IPS-11a (cell line): ENCODE results near the gene SCP2.

Source experiments
- H3K4me3 ChIP-seq: one replicate; pipeline ENCODE4 v1.5.1; 2013; ENCODE audit warnings: low read depth, low read length, control low read depth

Gene SCP2

DNA sequence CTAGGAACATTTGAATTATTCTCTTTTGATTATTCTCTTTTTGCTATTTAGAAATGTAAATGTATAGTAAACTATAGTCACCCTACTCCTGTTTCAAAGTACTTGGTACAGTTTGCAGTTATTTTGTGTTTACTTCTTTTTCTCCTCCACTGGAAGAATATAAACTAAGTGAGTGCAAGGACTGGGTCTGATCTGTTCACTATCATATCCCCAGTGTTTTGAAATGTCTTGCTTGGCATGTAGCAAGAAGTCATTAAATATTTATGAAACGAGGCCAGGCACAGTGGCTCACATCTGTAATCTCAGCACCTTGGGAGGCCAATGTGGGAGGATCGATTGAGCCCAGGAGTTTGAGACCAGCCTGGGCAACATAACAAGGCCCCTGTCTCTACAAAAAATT, 99.2 kb downstream of the SCP2 start:
- H3K4me3 ChIP-seq = no peak overlapping the region

DNA sequence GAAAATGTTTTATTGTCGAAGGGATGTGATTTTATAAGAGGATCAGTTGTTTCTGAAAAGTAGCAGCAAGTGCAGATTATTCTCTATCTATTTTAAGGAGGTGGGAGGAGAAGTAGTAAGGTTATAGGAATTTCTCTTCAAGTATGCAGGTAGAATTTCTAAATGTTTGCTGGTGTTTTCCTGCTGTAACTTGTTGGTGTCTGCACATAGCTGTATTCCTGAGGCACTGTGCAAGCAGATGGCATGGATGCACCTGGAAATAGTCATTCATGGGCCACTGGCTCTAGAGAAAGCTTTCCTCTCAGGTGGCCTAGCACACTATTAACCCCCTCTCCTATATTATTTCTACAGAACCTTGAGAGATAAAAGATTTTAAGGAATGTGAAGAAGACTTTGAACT, 104.7 kb downstream of the SCP2 start:
- no peak overlapping the region for H3K4me3 ChIP-seq

DNA sequence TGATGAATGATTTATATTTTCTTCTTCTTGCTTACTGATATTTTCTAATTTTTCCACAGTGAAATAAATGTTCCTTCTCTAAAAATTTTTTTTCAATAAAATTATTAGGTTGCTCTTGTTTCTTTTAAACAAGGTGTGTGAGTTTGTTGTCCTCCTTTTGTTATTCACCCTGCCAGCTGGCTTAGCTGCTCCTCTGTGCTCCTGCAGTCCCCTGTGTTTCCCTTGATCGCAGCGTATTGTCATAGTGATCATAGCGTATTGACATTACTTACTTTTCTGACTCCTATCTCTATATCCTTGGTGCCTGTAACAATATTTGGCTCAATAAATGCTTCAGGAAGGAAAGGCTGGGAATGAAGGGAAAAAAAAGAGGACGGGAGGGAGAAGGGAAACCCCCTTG, 110.1 kb downstream of the SCP2 start:
- H3K4me3 ChIP-seq = no peak overlapping the region

DNA sequence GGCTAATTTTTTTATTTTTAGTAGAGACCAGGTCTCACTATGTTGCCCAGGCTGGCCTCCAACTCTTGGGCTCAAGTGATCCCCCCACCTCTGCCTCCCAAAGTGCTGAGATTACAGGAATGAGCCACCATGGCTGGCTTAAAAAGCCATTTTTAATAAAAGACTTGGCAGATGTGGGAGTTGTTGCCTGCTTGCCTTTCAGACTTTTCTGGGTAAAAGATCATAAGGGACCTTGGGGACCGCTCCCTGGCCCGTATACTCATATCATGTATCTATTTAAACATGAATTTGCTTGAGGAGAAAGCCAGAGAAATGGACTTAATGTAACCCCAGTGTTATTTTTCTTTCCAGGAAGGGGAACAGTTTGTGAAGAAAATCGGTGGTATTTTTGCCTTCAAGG, 111.5 kb downstream of the SCP2 start:
- H3K4me3 ChIP-seq = no peak overlapping the region

DNA sequence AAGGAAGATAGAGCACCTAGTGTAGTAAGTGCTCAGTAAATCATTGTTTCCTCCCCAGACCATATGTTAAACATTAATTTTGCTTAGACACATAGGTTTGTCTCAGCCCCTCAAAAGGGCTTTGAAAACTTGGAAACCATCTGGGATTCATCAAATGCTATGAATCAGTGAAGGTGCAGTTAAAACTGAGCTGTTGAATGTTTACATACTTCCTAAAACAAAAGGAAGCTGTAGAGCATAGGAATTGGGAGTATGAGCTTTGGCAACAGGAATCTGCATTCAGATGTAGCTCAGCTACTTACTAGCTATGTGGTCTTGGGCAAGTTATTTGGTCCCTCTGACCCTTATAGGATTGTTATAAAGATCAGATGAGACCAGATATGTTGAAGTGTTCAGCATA, 116.2 kb downstream of the SCP2 start:
- no peak overlapping the region for H3K4me3 ChIP-seq

DNA sequence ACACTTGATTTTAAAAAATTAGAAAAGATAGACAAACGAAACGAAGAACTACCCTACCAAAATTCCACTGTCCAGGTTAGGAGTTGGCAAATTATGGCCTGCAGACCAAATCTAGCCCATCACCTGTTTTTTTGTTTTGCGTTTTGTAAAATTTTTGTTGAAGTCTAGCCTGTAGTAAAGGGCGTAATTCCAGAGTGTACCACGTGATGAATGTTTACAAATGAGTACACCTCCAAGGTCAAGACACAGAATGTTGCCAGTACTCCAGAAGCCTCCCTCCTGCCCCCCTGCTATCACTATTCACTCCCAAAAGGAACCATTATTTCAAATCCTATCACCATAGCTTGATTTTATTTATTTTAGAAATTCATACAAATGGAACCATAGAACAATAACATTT, 117.8 kb downstream of the SCP2 start:
- H3K4me3 ChIP-seq = no peak overlapping the region

DNA sequence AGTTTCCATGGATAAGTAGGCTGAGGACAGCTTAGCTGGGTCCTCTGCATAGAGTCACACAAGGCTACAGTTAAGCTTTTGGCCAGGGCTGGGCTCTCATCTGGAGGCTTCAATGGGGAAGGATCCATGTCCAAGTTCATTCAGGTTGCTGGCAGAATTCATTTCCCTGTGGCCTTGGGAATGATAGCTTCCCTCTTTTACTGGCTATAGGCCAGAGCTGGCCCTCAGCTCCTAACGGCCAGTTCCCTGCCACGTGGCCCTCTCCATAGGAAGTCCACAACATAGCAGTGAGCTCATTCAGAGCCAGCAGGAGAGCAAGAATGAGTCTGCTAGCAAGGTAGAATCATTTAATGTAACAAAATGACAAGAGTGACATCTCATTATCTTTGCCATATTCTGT, 119.9 kb downstream of the SCP2 start:
- H3K4me3 ChIP-seq = no peak overlapping the region

DNA sequence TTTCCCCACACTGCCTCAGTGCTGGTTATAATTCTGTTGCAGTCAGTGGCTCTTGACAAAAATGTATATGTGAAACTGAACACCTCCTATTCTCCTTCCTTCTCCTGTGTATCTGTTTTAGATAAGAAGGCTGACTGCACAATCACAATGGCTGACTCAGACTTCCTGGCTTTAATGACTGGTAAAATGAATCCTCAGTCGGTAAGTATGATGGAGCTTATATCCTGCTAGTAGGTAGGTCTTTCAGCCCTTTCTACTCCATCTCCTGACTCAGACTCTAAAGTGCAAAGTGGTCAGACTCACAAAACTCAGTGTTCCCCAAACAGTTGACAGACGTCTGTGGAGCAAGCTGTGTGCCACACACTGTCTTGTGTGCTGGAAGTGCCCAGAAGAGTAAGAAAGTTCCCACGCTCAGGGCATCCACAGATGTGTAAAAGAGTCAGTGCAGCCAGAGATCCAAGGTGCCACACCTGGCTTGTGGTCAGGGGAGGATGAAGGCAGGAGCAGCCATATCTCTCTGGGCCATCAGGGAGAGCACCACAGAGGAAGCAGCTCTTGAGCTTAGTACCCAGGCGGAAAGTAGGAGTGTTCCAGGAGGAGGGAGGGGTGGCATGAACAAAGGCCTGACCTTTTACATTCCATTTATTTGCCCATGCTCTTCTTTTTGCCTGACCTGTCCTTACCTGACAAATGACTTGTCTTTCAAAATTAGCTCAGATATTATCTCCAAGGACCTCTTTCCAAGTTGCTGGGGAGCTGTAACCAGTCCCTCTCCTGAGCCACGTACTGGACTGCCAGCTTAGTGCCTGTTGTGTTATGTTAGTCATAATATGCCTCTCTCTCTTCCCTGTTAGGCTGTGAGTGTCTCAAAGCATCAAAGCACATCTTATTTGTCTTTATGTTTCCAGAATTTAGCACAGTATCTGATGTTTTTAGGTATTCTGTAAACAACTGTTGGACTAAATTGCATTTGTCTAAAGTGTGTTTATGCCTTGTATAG, 121.0 kb downstream of the SCP2 start:
- H3K4me3 ChIP-seq = no peak overlapping the region

DNA sequence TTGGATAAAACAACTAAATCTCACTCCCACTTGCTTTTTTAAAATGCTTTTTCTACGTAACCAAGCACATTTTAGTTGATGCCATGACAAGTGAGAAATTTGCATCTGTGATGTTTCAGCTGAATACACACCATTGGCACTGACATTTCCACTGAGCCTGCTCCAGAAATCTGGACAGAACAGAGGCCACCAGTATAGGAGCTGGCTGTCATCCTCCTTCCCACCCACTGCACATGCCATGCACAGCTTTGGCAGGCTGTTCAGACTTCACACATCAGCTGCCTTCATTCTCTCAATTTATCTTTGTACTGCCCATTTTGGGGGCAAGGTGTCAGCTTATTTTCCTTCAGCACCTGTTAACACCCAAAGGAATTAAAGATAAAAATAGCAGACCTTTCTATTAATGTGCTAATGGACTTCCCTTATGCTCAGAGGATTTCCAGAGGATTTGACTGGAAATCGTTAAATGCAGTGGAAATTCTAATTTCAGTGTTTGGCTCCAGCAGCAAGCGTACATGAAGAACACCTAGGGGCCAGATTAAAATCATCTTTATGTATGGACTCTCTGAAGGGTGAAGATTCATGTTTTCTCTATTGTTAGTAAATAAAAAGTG, 122.0 kb downstream of the SCP2 start:
- H3K4me3 ChIP-seq = no peak overlapping the region

DNA sequence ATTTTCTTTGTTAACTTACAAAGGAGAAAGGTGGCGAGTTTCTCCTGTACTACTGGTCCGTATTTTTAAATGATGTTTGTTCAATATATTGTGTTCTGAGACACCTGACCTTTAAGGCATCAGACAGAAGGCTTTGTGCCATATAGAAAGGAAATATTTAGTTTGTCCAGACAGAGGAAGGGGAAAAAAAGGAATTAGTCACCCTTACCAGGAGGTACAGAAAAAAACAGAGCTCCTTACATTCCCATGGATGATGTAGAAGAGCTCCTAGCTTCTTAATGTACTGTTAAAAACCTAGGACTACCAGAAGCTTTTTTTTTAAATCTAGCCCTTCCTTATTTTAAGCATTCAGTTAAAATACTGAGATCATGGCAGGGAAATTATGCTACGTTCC, 122.5 kb downstream of the SCP2 start:
- no peak overlapping the region for H3K4me3 ChIP-seq

DNA sequence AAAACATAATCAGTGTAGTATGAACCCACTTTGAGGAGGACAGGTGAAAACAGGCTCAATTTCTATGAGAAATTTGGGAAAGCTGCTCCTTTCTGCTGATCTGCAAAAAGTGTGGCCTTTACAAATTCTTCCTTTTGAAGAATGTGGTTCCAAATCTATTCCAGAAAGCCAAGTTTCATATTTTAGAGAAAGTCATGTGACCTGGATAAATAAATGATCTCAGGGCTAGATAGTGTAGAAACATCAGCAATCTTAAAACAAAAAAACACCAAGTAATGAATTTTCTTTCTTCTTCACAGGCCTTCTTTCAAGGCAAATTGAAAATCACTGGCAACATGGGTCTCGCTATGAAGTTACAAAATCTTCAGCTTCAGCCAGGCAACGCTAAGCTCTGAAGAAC, 123.2 kb downstream of the SCP2 start:
- H3K4me3 ChIP-seq = no peak overlapping the region

DNA sequence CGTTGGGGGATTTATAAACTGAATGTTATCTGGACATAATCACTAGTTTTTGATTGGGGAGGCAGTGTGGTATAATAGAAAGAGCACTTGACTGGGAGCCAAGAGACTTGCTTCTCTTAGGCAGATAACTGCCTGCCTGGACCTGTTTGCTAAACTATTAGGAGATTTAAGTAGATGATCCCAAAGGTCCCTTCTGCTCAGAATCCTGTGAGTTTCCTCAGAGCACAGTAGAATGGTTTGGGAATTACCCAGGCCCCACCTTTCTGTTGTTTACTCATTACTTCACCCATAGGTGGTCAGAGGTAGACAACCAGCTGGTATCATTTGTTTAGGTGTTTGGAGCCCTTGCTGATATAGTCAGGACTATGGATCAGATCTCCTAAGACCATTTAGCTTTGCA, 124.6 kb downstream of the SCP2 start:
- H3K4me3 ChIP-seq = no peak overlapping the region

DNA sequence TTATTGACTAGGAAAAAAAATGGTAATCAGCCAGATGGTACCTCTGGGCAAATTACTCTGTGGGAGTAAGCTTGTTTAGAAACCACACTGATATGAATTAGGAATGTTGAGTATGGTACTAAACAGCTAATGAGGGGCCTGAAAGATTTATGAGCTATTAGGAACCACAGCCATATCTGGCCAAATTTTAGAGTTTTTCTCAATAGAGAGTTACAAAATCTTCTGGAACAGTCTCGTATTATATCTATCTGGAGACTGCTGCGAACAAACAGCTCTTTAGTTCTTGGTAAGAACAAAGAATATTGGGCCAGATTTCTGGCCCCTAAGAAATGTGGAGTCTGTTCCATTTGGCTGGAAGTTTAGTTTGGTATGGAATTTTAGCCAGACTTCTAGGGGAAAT, 130.1 kb downstream of the SCP2 start:
- H3K4me3 ChIP-seq = no peak overlapping the region

DNA sequence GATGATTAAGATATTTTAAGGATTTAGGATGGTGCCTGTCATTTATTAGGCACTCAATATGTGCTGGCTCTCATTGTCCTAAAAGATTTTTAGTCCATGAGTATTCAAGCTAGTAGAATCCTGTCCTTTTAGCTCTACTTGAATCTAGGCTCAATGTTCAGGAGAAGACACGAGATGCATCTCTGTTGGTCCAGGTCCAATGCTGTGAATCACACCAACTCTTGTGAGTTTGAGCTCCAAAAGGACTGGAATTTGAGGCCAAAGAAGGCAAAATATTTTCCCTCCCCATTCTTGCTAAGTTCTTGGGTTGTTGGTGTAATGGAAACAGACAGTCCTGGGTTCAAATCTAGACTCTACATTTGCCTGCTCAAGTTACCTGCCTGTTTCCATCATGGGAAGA, 133.5 kb downstream of the SCP2 start:
- H3K4me3 ChIP-seq = no peak overlapping the region

DNA sequence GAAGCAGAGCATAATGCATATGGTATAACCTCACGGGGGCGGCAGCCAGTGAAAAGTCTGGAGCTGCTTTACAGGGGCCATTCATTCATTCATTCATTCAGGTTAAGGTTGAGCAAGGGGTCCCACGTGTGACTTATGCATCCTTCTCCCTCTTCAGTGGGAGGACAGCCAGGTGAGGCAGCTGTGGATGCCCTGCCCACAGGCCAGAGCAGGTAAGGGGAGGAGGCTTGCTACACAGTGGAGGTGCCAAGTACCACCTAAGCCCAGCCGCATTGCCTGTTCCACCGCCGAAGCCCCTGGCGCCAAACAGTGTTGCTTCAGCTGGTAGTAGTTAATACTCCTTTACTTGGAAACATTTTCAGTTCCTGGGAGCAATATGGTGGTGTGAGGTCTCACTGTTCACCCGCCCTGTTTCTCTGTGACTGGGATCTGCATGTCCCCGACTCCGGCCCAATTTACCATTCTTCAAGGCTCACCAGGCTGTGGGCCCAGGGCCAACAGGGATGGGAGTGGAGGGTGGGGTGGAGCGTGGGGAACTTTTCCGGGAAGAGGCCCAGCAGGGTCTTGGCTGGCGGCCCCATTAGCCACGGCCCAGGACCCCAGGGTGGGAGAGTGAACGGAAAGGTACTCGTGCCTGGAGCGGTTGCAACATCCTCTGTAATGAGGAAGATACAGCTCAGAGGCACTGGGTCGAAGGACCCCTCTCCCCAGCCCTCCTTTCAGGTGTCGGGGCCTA, 134.2 kb downstream of the SCP2 start:
- H3K4me3 ChIP-seq = no peak overlapping the region

DNA sequence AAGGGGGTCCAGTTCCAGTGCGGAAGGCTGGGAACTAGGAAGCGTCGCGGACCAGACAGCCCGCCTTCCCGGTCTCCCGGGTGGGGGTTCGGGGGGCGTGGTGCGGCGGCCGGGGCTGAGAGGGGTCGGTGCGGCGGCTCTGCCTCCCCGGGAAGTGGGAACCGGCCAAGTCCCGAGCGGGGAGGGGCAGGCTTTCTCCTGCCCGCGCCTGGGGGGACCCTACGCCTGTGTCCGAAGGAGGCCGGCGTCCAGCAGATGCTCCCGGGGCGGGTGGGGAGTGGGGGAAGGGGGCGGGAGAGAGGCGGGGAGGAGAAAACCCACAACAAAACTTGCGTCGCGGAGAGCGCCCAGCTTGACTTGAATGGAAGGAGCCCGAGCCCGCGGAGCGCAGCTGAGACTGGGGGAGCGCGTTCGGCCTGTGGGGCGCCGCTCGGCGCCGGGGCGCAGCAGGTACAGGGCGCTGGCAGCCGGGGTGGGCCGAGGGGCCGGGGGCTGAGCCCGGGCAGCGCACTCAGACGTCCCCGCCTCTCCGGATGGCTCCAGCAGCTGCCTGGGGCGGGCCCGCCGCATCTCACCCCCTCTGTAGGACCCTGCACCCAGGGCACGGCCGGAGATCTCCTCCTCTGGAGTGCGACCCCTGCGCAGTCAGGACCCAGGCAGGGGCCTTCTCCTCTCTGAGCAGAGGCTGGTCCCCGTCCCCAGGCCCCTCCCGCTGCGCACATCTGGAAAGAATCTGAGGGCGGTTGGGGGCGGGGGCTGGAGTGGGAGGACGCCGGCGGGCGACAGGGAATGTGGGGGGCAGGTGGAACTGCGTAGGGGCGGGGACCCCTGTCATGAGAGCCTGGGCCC, 135.0 kb downstream of the SCP2 start, which contains the start of gene PODN:
PODN (plus strand) TSS at position 355 of the 849 bp plus-strand sequence. CDS start 7,643 bp downstream, outside the sequence.
- peak within 1 kb of the TSS; percentile 35 for H3K4me3 ChIP-seq

DNA sequence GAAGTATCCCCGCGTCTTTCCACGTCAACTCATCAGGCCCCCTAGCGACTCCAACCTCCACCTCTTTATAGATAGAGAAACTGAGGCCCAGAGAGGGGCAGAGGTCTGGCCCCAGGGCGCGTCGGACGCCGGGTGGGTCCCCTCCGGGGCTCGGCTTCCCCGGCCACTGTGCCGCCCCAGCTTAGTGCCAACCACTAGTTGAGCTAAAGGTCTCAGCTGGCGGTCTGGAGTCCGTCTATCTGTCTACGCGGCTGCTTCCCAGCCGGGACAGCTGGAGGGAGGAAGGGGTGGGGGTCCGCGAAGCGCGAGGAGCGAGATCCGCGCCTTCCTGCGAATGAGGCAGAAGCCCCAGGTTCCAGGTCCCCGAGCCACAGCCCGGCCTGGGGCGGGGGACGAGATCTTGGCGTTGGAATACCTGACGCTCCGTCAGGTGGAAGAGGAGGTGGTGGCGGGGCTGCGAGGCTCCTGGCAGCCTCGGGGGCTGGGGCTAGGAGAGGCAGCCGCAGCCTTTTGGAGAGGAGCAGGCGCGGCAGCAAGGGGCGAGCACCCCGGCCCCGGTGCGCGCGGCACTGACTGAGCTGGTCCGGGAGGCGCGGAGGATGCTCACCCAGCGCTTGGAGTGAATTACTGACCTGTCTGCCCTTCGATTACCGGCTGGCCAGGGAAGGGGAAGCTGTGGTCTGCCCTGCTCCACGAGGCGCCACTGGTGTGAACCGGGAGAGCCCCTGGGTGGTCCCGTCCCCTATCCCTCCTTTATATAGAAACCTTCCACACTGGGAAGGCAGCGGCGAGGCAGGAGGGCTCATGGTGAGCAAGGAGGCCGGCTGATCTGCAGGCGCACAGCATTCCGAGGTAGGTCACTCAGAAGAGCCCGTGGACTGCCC, 135.9 kb downstream of the SCP2 start:
- H3K4me3 ChIP-seq = peak overlapping the region; percentile 35

DNA sequence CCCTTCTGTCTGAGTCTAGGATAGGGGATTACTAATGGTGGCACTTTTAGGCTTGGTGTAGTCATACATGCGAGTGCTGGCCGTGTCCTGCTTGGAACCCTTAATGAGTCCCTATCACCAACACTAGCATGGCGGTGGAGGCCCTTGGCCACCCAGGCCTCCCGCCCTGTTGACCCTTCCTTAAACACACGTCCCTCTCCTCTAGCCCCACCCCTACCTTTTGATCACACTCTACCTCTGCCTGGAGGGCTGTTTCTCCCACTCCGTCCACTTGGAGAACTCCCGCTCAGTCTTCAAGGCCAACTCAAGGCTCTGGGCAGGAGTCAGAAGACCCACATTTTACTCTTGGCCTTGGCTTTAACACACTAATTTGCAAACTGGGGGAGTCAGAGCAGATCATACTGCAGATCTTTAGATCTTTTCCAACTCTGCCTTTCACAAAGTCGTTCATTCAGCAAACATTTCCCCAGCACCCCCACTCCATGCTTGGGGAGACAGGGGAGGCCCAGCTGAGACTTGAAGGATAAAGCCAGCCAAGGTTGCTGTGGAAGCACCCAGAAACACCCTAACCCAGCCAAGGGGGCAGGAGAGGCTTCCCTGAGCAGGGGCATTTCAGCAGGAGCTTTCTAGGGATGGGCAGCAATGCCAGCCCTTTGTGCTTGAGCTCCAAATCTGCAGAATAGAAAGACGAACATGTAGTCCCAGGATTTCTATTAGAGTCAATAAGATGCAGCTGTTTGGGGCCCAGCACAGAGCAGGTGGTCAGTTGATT, 136.9 kb downstream of the SCP2 start:
- no peak overlapping the region for H3K4me3 ChIP-seq

DNA sequence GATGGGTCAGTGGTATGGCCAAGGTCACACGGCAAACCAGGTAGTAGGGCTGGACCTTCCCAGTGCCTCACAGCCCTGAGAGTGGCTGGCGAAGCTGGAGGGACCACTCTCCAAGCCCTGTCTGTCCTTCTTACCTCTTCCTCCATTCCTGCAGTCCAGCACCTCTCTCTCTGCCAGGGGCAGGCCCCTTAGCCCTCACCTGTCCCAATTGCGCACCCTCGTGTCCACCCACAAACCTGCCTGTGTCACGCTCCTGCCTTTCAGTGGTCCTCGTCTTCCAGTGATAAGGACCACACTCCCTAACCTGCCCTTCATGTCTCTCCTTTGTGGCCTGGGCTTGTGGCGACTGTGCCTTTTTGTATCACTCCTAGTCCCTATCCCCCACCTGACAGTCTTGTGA, 138.3 kb downstream of the SCP2 start:
- no peak overlapping the region for H3K4me3 ChIP-seq
